ENCODE measurements around the gene TMEM63A.

Gene TMEM63A

GRCh38 chr1:225848030-225848955 lies 33.9 kb downstream of the TMEM63A start:
- H3K9me3 ChIP-seq (ENCODE audit: low read length) = peaks cover 2% of the 10 kb centered on the region
- no peak overlapping the region for H2AFZ ChIP-seq (ENCODE audit: low read depth, low read length)
- no peaks in the 10 kb centered on the region for H3K27me3 ChIP-seq (ENCODE audit: insufficient read depth, low read length)
- no peak overlapping the region for H3K4me3 ChIP-seq (ENCODE audit: low read length)
- H3K4me1 ChIP-seq (ENCODE audit: insufficient read depth, low read length) = no peaks in the 10 kb centered on the region
- H3K36me3 ChIP-seq (ENCODE audit: insufficient read depth, low read length) = peaks cover 27% of the 10 kb centered on the region

- Histone ChIP-seq H3K4me3 (ENCODE audit: low read length) (no peak overlapping the region), H2AFZ (ENCODE audit: low read depth, low read length) (no peak overlapping the region), H3K27me3 (ENCODE audit: insufficient read depth, low read length) (no peaks in the 10 kb centered on the region), H3K9me3 (ENCODE audit: low read length) (peaks cover 2% of the 10 kb centered on the region), H3K4me1 (ENCODE audit: insufficient read depth, low read length) (no peaks in the 10 kb centered on the region), H3K36me3 (ENCODE audit: insufficient read depth, low read length) (peaks cover 26% of the 10 kb centered on the region)
Measured at GRCh38 chr1:225847610-225848009, 34.6 kb downstream of the TMEM63A start.

- H3K27me3 ChIP-seq (ENCODE audit: insufficient read depth, low read length) = no peaks in the 10 kb centered on the region
- H3K4me3 ChIP-seq (ENCODE audit: low read length) = no peak overlapping the region
- H3K4me1 ChIP-seq (ENCODE audit: insufficient read depth, low read length) = no peaks in the 10 kb centered on the region
- H3K9me3 ChIP-seq (ENCODE audit: low read length) = peaks cover 2% of the 10 kb centered on the region
- H2AFZ ChIP-seq (ENCODE audit: low read depth, low read length) = no peak overlapping the region
- peaks cover 24% of the 10 kb centered on the region for H3K36me3 ChIP-seq (ENCODE audit: insufficient read depth, low read length)
Measured at GRCh38 chr1:225846331-225847310, 35.6 kb downstream of the TMEM63A start.

GRCh38 chr1:225845571-225846259 lies 36.5 kb downstream of the TMEM63A start:
- no peaks in the 10 kb centered on the region for H3K4me1 ChIP-seq (ENCODE audit: insufficient read depth, low read length)
- no peak overlapping the region for H3K4me3 ChIP-seq (ENCODE audit: low read length)
- no peaks in the 10 kb centered on the region for H3K9me3 ChIP-seq (ENCODE audit: low read length)
- H3K27me3 ChIP-seq (ENCODE audit: insufficient read depth, low read length) = no peaks in the 10 kb centered on the region
- H3K36me3 ChIP-seq (ENCODE audit: insufficient read depth, low read length) = peaks cover 24% of the 10 kb centered on the region
- H2AFZ ChIP-seq (ENCODE audit: low read depth, low read length) = no peak overlapping the region

- Histone ChIP-seq H3K9me3 (ENCODE audit: low read length) (no peaks in the 10 kb centered on the region), H3K36me3 (ENCODE audit: insufficient read depth, low read length) (peaks cover 26% of the 10 kb centered on the region), H3K4me3 (ENCODE audit: low read length) (no peak overlapping the region), H2AFZ (ENCODE audit: low read depth, low read length) (no peak overlapping the region), H3K4me1 (ENCODE audit: insufficient read depth, low read length) (no peaks in the 10 kb centered on the region), H3K27me3 (ENCODE audit: insufficient read depth, low read length) (no peaks in the 10 kb centered on the region)
Measured at GRCh38 chr1:225845097-225845496, 37.1 kb downstream of the TMEM63A start.

- H3K36me3 ChIP-seq (ENCODE audit: insufficient read depth, low read length) = peaks cover 32% of the 10 kb centered on the region
- no peaks in the 10 kb centered on the region for H3K27me3 ChIP-seq (ENCODE audit: insufficient read depth, low read length)
- H2AFZ ChIP-seq (ENCODE audit: low read depth, low read length) = no peak overlapping the region
- H3K4me1 ChIP-seq (ENCODE audit: insufficient read depth, low read length) = no peaks in the 10 kb centered on the region
- H3K9me3 ChIP-seq (ENCODE audit: low read length) = no peaks in the 10 kb centered on the region
- no peak overlapping the region for H3K4me3 ChIP-seq (ENCODE audit: low read length)
Measured at GRCh38 chr1:225844236-225845061, 37.7 kb downstream of the TMEM63A start.

GRCh38 chr1:225843426-225843795 lies 38.8 kb downstream of the TMEM63A start:
- H3K4me1 ChIP-seq (ENCODE audit: insufficient read depth, low read length) = no peaks in the 10 kb centered on the region
- no peak overlapping the region for H2AFZ ChIP-seq (ENCODE audit: low read depth, low read length)
- H3K36me3 ChIP-seq (ENCODE audit: insufficient read depth, low read length) = peaks cover 37% of the 10 kb centered on the region
- no peaks in the 10 kb centered on the region for H3K27me3 ChIP-seq (ENCODE audit: insufficient read depth, low read length)
- no peaks in the 10 kb centered on the region for H3K9me3 ChIP-seq (ENCODE audit: low read length)
- no peak overlapping the region for H3K4me3 ChIP-seq (ENCODE audit: low read length)

GRCh38 chr1:225842788-225843425 lies 39.3 kb downstream of the TMEM63A start:
- no peak overlapping the region for H2AFZ ChIP-seq (ENCODE audit: low read depth, low read length)
- H3K36me3 ChIP-seq (ENCODE audit: insufficient read depth, low read length) = peaks cover 35% of the 10 kb centered on the region

GRCh38 chr1:225842074-225842473 lies 40.1 kb downstream of the TMEM63A start:
- no peak overlapping the region for H3K4me3 ChIP-seq (ENCODE audit: low read length)
- peaks cover 32% of the 10 kb centered on the region for H3K36me3 ChIP-seq (ENCODE audit: insufficient read depth, low read length)
- no peak overlapping the region for H2AFZ ChIP-seq (ENCODE audit: low read depth, low read length)
- H3K9me3 ChIP-seq (ENCODE audit: low read length) = no peaks in the 10 kb centered on the region
- no peaks in the 10 kb centered on the region for H3K4me1 ChIP-seq (ENCODE audit: insufficient read depth, low read length)
- no peaks in the 10 kb centered on the region for H3K27me3 ChIP-seq (ENCODE audit: insufficient read depth, low read length)

More at GRCh38 chr1:225842788-225843425, 39.3 kb downstream of the TMEM63A start:
- H3K9me3 ChIP-seq (ENCODE audit: low read length) = no peaks in the 10 kb centered on the region
- no peak overlapping the region for H3K4me3 ChIP-seq (ENCODE audit: low read length)
- H3K4me1 ChIP-seq (ENCODE audit: insufficient read depth, low read length) = no peaks in the 10 kb centered on the region
- no peaks in the 10 kb centered on the region for H3K27me3 ChIP-seq (ENCODE audit: insufficient read depth, low read length)

- H3K36me3 ChIP-seq (ENCODE audit: insufficient read depth, low read length) = peaks cover 27% of the 10 kb centered on the region
- no peak overlapping the region for H2AFZ ChIP-seq (ENCODE audit: low read depth, low read length)
- H3K9me3 ChIP-seq (ENCODE audit: low read length) = no peaks in the 10 kb centered on the region
- no peaks in the 10 kb centered on the region for H3K27me3 ChIP-seq (ENCODE audit: insufficient read depth, low read length)
- H3K4me1 ChIP-seq (ENCODE audit: insufficient read depth, low read length) = no peaks in the 10 kb centered on the region
- H3K4me3 ChIP-seq (ENCODE audit: low read length) = no peak overlapping the region
Measured at GRCh38 chr1:225840713-225841112, 41.5 kb downstream of the TMEM63A start.

GRCh38 chr1:225840223-225840610 lies 42.0 kb downstream of the TMEM63A start:
- H3K36me3 ChIP-seq (ENCODE audit: insufficient read depth, low read length) = peaks cover 27% of the 10 kb centered on the region
- no peak overlapping the region for H2AFZ ChIP-seq (ENCODE audit: low read depth, low read length)
- no peaks in the 10 kb centered on the region for H3K4me1 ChIP-seq (ENCODE audit: insufficient read depth, low read length)
- H3K4me3 ChIP-seq (ENCODE audit: low read length) = no peak overlapping the region
- no peaks in the 10 kb centered on the region for H3K9me3 ChIP-seq (ENCODE audit: low read length)
- no peaks in the 10 kb centered on the region for H3K27me3 ChIP-seq (ENCODE audit: insufficient read depth, low read length)

- Histone ChIP-seq H2AFZ (ENCODE audit: low read depth, low read length) (no peak overlapping the region), H3K36me3 (ENCODE audit: insufficient read depth, low read length) (peaks cover 19% of the 10 kb centered on the region), H3K27me3 (ENCODE audit: insufficient read depth, low read length) (no peaks in the 10 kb centered on the region), H3K9me3 (ENCODE audit: low read length) (no peaks in the 10 kb centered on the region), H3K4me1 (ENCODE audit: insufficient read depth, low read length) (no peaks in the 10 kb centered on the region), H3K4me3 (ENCODE audit: low read length) (no peak overlapping the region)
Measured at GRCh38 chr1:225838793-225839192, 43.4 kb downstream of the TMEM63A start.

Data from neuron (in vitro differentiated cells).